Islet of Langerhans (tissue), 1 donor: ENCODE results near the gene CHRM2.

Experiments
- FAIRE-seq: peaks from one replicate; lab custom pipeline; 2011; peaks lifted over from hg19 to GRCh38; lab: Jason Lieb, UNC

CHRM2 gene

DNA sequence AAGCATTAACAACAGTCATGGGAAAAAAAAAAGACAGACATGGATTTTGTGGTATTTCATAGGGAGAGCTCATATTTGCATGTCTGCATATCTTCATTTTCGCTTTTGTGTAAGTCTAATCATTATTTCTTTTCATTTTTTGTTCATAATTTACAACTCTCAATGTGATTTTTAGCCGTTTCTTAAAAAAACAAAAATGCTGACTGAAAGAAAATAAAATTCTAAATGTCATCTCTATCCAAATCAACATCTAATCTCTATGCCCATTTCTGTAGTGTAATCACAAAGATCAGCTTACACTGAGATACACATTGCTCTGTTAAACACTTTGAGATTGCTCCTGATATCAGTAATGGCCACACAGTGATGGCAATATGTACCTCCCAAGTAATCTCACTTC, 29.2 kb downstream of the CHRM2 start:
- FAIRE-seq: no peak

- FAIRE-seq: no peak
Observed at GRCh38 chr7:136900005-136900404, 31.6 kb downstream of the CHRM2 start.

GRCh38 chr7:136910771-136911170, 42.3 kb downstream of the CHRM2 start:
- FAIRE-seq: no peak

GRCh38 chr7:136911344-136911743, 42.9 kb downstream of the CHRM2 start:
- FAIRE-seq: no peak

- FAIRE-seq: no peak
Observed at GRCh38 chr7:136912339-136912738, 43.9 kb downstream of the CHRM2 start.

GRCh38 chr7:136914016-136914415, 45.6 kb downstream of the CHRM2 start:
- no peak for FAIRE-seq

- no peak for FAIRE-seq
Observed at GRCh38 chr7:136919820-136920219, 51.4 kb downstream of the CHRM2 start.

DNA sequence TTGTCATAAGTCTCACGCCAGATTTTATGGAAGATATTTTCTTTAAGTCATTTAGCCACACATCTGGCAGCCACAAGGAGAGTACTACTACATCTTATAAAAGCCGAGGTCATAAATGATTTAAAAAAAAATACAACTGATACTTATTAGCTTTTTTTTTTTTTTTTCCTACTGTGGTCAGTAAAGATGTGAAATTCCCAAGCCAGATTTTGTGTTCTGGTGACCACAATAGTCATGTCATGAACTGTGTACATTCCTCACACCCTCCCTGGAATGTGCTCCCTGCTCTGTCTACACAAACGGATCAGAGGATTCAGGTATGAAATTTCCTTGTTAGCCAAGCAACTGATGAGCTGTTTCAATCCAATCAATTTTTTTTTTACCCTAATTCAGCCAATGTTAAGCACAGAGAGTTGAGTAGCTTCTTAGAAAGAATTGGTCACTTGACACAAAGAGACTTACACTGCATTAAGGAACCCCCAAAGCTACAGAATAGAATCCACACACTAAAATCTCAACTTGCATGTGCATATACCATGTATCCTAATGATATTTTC, 54.7 kb downstream of the CHRM2 start:
- no peak for FAIRE-seq

GRCh38 chr7:136925044-136925443, 56.6 kb downstream of the CHRM2 start:
- no peak for FAIRE-seq

DNA sequence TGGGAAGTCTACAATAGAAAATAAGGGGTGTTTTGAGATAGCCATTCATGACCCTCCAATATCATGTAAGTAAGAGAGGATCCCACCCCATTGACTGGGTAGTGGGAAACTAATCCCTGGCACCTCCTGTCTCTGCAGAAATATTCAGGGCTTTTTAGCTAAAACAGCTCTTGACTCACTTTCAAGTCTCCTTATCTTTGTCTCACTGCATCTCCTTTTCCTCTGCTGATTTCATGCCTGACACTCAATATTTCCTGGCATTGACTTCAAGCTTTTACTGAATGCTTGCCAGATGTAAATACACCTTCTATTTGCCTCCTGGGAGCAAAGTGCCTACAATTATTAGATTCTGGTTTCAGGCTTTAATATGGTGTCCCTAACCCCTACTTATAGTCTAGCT, 57.1 kb downstream of the CHRM2 start:
- FAIRE-seq: no peak

GRCh38 chr7:136931169-136931867, 62.9 kb downstream of the CHRM2 start:
- FAIRE-seq: no peak

- FAIRE-seq: no peak
Observed at GRCh38 chr7:136937436-136937835, 69.0 kb downstream of the CHRM2 start.

GRCh38 chr7:136938476-136938875, 70.0 kb downstream of the CHRM2 start:
- no peak for FAIRE-seq

DNA sequence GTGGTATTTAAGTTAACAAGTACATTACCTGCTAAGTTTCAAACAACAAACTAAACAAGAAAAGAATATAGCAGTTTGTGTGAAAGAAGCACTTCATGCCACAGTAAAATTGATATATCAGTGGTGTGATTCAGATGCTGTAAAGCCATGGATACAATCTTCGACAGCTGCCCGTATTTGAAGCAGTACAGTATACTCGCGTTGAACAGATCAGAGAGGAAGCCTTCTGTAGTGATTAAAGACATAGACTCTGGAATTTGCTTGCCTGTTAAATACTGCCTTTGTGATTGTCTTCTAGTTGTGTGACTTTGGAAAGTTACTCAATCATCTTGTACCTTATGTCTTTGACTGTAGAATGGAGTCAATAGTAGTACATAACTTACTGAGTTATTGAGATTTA, 71.7 kb downstream of the CHRM2 start:
- FAIRE-seq: no peak

DNA sequence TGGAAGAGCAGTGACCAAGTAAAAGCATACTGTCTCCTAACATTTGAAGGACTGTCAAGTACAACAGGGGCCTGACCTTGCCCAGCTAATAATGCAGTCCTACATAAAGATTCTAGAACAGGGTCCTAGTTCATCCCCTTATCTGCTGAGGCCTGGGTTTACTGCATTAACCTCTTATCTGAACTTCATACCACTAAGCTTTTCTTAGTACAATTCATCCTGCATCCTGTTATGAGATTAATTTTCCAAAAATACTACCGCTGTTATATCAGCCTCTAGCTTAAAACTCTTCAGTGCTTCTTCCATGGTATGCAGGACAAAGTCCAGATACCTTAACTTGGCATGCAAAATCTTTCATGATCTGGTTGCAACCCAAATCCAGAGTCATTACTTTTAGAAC, 72.5 kb downstream of the CHRM2 start:
- no peak for FAIRE-seq

GRCh38 chr7:136941816-136942215, 73.4 kb downstream of the CHRM2 start:
- FAIRE-seq: no peak

- FAIRE-seq: no peak
Observed at GRCh38 chr7:136942401-136942800, 73.9 kb downstream of the CHRM2 start.

DNA sequence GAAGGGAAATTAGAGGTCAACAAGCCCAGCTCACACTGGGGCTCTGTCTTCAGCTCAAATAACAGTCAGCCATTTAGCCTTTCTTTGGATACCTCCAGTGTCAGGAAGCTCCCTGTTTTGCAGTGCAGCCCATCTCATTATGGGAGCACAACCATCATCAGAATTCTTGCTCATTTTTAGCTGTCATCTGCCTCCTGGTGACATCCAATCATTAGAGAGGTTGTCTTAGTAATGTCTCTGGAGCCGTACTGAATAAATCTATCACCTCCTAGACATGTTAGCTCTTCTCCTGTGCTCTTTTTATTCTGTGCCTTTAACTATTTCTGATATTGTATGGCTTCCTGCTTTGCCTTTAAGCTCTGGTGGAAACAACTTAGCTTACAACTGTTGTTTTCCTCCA, 74.5 kb downstream of the CHRM2 start:
- FAIRE-seq: no peak

GRCh38 chr7:136947347-136947746, 78.9 kb downstream of the CHRM2 start:
- no peak for FAIRE-seq

- FAIRE-seq: no peak
Observed at GRCh38 chr7:136950331-136950730, 81.9 kb downstream of the CHRM2 start.

GRCh38 chr7:136953386-136953785, 84.9 kb downstream of the CHRM2 start:
- FAIRE-seq: no peak

GRCh38 chr7:136956232-136956631, 87.8 kb downstream of the CHRM2 start:
- FAIRE-seq: peak; percentile 5

DNA sequence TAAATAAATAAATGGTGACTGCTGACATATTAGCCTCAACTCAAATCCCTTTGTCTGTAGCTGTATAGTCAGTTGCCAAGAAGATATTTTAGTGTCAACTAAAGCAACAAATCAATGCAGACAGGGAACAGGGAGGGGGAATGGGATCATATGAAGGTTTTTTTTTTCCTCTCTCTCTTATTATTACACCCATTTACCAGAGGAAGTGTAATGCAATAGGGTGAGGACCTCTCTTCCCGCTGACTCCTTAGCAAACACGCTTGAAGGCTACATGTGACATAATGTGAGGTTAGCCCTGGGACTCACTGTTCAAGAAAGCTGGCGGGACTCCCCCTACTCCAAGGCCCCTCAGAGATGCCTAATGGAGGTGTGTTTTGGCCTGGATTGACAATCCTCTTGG, 88.2 kb downstream of the CHRM2 start:
- no peak for FAIRE-seq

- FAIRE-seq: no peak
Observed at GRCh38 chr7:136957391-136957790, 88.9 kb downstream of the CHRM2 start.
